Sigmoid colon (tissue), 7 donors: Measurements from ENCODE around the gene BCAT1. TPM values are rescaled to one million over a fixed set of nuclear protein-coding genes. Genes with fewer than 3 reads are reported as not detected.

Experiments
- DNase-seq: peaks from one replicate; pipeline ENCODE4 v3.0.0-alpha.2; 2019
- H3K27ac ChIP-seq, 4 donors: fragments of 200-600 bp; sonication (generic); one replicate each; pipeline ENCODE4 v1.5.1; 2016 to 2019; ENCODE audit warnings: mild to moderate bottlenecking in 1 of 4
- H3K27me3 ChIP-seq, 3 donors: fragments of 200-600 bp; sonication (generic); one replicate each; pipeline ENCODE4 v1.5.1; 2019; ENCODE audit warnings: mild to moderate bottlenecking in 1 of 3
- H3K36me3 ChIP-seq, 4 donors: fragments of 200-600 bp; sonication (generic); one replicate each; pipeline ENCODE4 v1.5.1; 2016 to 2019
- H3K4me1 ChIP-seq, 4 donors: fragments of 200-600 bp; sonication (generic); one replicate each; pipeline ENCODE4 v1.5.1; 2017 to 2019
- H3K4me3 ChIP-seq, 4 donors: fragments of 200-600 bp; sonication (generic); one replicate each; pipeline ENCODE4 v1.5.1; 2017 to 2019; ENCODE audit warnings: mild to moderate bottlenecking in 2 of 4, moderate library complexity in 1 of 4
- H3K9me3 ChIP-seq, 4 donors: fragments of 200-600 bp in 3 of 4; sonication (generic) in 3 of 4; one replicate each; pipeline versions ENCODE4 v1.5.1 to v1.6.1; 2013 to 2019
- EP300 ChIP-seq, 4 donors: sonication (generic); formaldehyde crosslinking; IDR thresholded peaks; one replicate each; pipeline ENCODE4 v1.6.1; 2017; ENCODE audit warnings: antibody characterized with exemption in 4 of 4
- POLR2A ChIP-seq, 2 donors: fragments of 450-650 bp; IDR thresholded peaks; one replicate each; pipeline ENCODE4 v1.6.1; 2016; ENCODE audit warnings: antibody characterized with exemption in 2 of 2, mild to moderate bottlenecking in 2 of 2, moderate library complexity in 2 of 2
- POLR2AphosphoS5 ChIP-seq, 4 donors: sonication (generic); formaldehyde crosslinking; IDR thresholded peaks; one replicate each; pipeline ENCODE4 v1.6.1; 2017; ENCODE audit warnings: antibody characterized with exemption in 4 of 4
- WGBS, 2 donors: extraction: QIAGEN DNeasy Blood & Tissue Kit; methylation state at CpG; one replicate each; pipeline ENCODE4 v1.1.7; 2013; 5-methylcytosine and 5-hydroxymethylcytosine counted together
- intact Hi-C: fragments of 100-400 bp; cut with DNase I; formaldehyde crosslinking; loops from one replicate; pipeline ENCODE4 v1.15.1; 2023
- polyA plus RNA-seq, 3 donors: library from polyadenylated mRNA; stranded (reverse); fragments of 200-250 nt; gene quantifications; one replicate each; pipeline ENCODE4 v1.2.3, GENCODE V29; 2013
- total RNA-seq, 4 donors: library from RNA; depleted of rRNA; stranded (reverse); fragments of >200 nt; gene quantifications; one replicate each; pipeline ENCODE4 v1.1.0, GENCODE V29; 2016
- TF ChIP-seq, protein P1 (sequence below), 4 experiments: fragments of 450-650 bp in 3 of 4; fragments of 200-600 bp in 1 of 4; IDR thresholded peaks; one replicate each; pipeline ENCODE4 v1.5.1; 2016 to 2019; ENCODE audit warnings: antibody characterized with exemption in 4 of 4, mild to moderate bottlenecking in 3 of 4, moderate library complexity in 2 of 4
- donor health status: healthy with polysubstance abuse.
- donor health status: Bipolar disorder and iron deficiency.
- donor health status: healthy.

BCAT1 gene
- total and polyA plus RNA-seq, 7 donors: 2.1 to 20.3 (median 12.0) TPM

DNA sequence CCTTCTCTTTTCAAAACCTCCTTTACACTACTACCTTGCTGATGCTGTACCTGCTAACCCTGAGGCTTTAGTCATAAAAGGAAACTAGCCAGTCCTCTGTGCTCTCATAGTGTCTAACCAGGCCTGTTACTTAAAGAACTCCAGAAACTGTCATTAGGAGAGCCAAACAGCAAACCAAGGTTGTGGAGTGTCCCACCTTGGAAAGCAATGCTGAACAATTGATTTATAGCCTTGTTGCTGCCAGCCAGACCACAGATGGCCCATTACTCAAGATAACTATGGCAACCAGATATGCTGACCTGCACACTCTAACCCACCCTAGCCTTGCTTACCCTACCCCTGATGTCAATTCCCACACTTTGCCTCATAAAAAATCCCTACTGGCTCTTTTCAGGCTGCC is 26.5 kb upstream of the BCAT1 start:
- DNase-seq: no peak
- intact Hi-C loops: no loop called here
- no peak overlapping the region for H3K4me3 ChIP-seq
- no peaks in the 10 kb centered on the region for H3K9me3 ChIP-seq
- TF ChIP-seq POLR2AphosphoS5 (IDR thresholded peaks at IDR 0.05): no peak
- TF ChIP-seq, protein P1, sequence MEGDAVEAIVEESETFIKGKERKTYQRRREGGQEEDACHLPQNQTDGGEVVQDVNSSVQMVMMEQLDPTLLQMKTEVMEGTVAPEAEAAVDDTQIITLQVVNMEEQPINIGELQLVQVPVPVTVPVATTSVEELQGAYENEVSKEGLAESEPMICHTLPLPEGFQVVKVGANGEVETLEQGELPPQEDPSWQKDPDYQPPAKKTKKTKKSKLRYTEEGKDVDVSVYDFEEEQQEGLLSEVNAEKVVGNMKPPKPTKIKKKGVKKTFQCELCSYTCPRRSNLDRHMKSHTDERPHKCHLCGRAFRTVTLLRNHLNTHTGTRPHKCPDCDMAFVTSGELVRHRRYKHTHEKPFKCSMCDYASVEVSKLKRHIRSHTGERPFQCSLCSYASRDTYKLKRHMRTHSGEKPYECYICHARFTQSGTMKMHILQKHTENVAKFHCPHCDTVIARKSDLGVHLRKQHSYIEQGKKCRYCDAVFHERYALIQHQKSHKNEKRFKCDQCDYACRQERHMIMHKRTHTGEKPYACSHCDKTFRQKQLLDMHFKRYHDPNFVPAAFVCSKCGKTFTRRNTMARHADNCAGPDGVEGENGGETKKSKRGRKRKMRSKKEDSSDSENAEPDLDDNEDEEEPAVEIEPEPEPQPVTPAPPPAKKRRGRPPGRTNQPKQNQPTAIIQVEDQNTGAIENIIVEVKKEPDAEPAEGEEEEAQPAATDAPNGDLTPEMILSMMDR (IDR thresholded peaks at IDR 0.05): no peak
- TF ChIP-seq EP300 (IDR thresholded peaks at IDR 0.05): no peak
- TF ChIP-seq POLR2A (IDR thresholded peaks at IDR 0.05): no peak
- H3K27me3 ChIP-seq: no peaks in the 10 kb centered on the region
- no peak overlapping the region for H3K27ac ChIP-seq
- peaks cover 0 to 10% (median 0%) of the 10 kb centered on the region in 4 donors for H3K4me1 ChIP-seq
- no peaks in the 10 kb centered on the region for H3K36me3 ChIP-seq

GRCh38 chr12:24974216-24974615 is 25.3 kb upstream of the BCAT1 start:
- Histone ChIP-seq H3K27me3 (no peaks in the 10 kb centered on the region), H3K4me3 (no peak overlapping the region), H3K4me1 (peaks cover 0 to 10% (median 0%) of the 10 kb centered on the region in 4 donors), H3K27ac (no peak overlapping the region), H3K9me3 (no peaks in the 10 kb centered on the region), H3K36me3 (no peaks in the 10 kb centered on the region)
- intact Hi-C loops: no loop called here
- no peak for DNase-seq
- whole genome bisulfite sequencing, 2 donors: 45 to 74% methylated on average over 3 of the region's 3 CpGs
- TF ChIP-seq, protein P1 (IDR thresholded peaks at IDR 0.05): no peak
- TF ChIP-seq EP300 (IDR thresholded peaks at IDR 0.05) (no peak), POLR2A (IDR thresholded peaks at IDR 0.05) (no peak), POLR2AphosphoS5 (IDR thresholded peaks at IDR 0.05) (no peak)

- H3K27ac ChIP-seq: no peak overlapping the region
- 90 to 98% methylated on average over 1 of the region's 1 CpG for WGBS, 2 donors
- H3K4me1 ChIP-seq: peaks cover 0 to 10% (median 0%) of the 10 kb centered on the region in 4 donors
- intact Hi-C loops: no loop called here
- H3K4me3 ChIP-seq: no peak overlapping the region
- no peak for DNase-seq
- H3K36me3 ChIP-seq: no peaks in the 10 kb centered on the region
- no peaks in the 10 kb centered on the region for H3K9me3 ChIP-seq
- TF ChIP-seq, protein P1 (IDR thresholded peaks at IDR 0.05): no peak
- TF ChIP-seq EP300 (IDR thresholded peaks at IDR 0.05) (no peak), POLR2A (IDR thresholded peaks at IDR 0.05) (no peak), POLR2AphosphoS5 (IDR thresholded peaks at IDR 0.05) (no peak)
- H3K27me3 ChIP-seq: no peaks in the 10 kb centered on the region
These were observed 23.2 kb upstream of the BCAT1 start for GRCh38 chr12:24972078-24972477.

GRCh38 chr12:24970177-24970576 is 21.3 kb upstream of the BCAT1 start:
- 64 to 76% methylated on average over 6 of the region's 6 CpGs for WGBS, 2 donors
- TF ChIP-seq POLR2AphosphoS5 (IDR thresholded peaks at IDR 0.05): no peak
- Histone ChIP-seq H3K4me3 (no peak overlapping the region), H3K27me3 (no peaks in the 10 kb centered on the region), H3K27ac (no peak overlapping the region), H3K9me3 (no peaks in the 10 kb centered on the region), H3K36me3 (no peaks in the 10 kb centered on the region), H3K4me1 (peaks cover 0 to 3% (median 0%) of the 10 kb centered on the region in 4 donors)
- intact Hi-C loops: no loop called here
- DNase-seq: no peak

DNA sequence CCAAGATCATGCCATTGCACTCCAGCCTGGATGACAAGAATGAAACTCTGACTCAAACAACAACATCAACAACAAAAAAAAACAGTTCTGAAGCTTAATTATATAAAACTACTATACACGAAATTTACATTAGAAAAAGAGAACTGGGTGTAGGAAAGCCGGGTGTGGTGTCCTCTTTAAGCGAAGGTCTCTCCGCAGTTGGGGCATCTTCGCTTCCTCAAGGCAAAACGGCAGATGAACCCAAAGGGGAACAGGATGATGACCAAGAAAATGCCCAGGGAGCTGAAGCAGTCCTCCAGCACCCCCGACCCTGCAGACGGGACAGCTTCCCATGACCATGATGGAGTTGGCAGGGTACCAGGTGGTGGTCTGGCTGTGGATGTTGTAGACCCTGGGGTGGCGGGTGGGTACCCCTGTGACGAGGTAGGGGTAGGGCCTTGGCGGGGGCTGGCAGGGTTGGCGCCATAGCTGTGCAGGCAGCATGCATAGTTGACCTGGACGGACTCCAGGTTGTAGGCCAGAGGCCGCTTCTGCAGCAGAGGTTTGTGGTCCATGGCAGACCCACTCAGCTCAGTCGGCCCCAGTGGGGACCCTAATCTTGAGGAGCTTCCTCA is 18.2 kb upstream of the BCAT1 start:
- 88 to 92% methylated on average over 15 of the region's 15 CpGs for WGBS, 2 donors
- intact Hi-C loops: no loop called here
- TF ChIP-seq POLR2AphosphoS5 (IDR thresholded peaks at IDR 0.05) (no peak), POLR2A (IDR thresholded peaks at IDR 0.05) (no peak), EP300 (IDR thresholded peaks at IDR 0.05) (no peak)
- TF ChIP-seq, protein P1 (IDR thresholded peaks at IDR 0.05): no peak
- Histone ChIP-seq H3K36me3 (no peaks in the 10 kb centered on the region), H3K27me3 (no peaks in the 10 kb centered on the region), H3K27ac (no peak overlapping the region), H3K4me1 (no peaks in the 10 kb centered on the region), H3K9me3 (no peaks in the 10 kb centered on the region), H3K4me3 (no peak overlapping the region)
- DNase-seq: no peak
